Stomach (tissue), 9 donors: Measurements from ENCODE around the gene C1orf174. TPM values are rescaled to one million over a fixed set of nuclear protein-coding genes. Genes with fewer than 3 reads are reported as not detected.

Source experiments
- DNase-seq, 2 donors: peaks; one replicate each; pipeline versions ENCODE4 v3.0.0 to v3.0.0-alpha.2; 2013 to 2019
- H3K27ac ChIP-seq, 5 donors: fragments of 200-600 bp in 4 of 5; sonication (generic) in 4 of 5; one replicate each; pipeline ENCODE4 v1.5.1; 2013 to 2019; ENCODE audit warnings: mild to moderate bottlenecking in 1 of 5, moderate library complexity in 1 of 5
- H3K27me3 ChIP-seq, 3 donors: fragments of 200-600 bp; sonication (generic); one replicate each; pipeline ENCODE4 v1.5.1; 2017 to 2019; ENCODE audit warnings: mixed run types in 1 of 3
- H3K36me3 ChIP-seq, 4 donors: fragments of 200-600 bp; sonication (generic); 1 replicate in 3 of 4; 2 replicates in 1 of 4; pipeline ENCODE4 v1.5.1; 2016 to 2019
- H3K4me1 ChIP-seq, 4 donors: fragments of 200-600 bp; sonication (generic); one replicate each; pipeline ENCODE4 v1.5.1; 2016 to 2019
- H3K4me3 ChIP-seq, 4 donors: fragments of 200-600 bp; sonication (generic) in 3 of 4; one replicate each; pipeline ENCODE4 v1.5.1; 2016 to 2019; ENCODE audit warnings: mild to moderate bottlenecking in 1 of 4
- H3K9me3 ChIP-seq, 4 donors: fragments of 200-600 bp; sonication (generic); one replicate each; pipeline ENCODE4 v1.5.1; 2016 to 2019
- CTCF ChIP-seq, 7 experiments: fragments of 450-650 bp in 4 of 7; fragments of 200-600 bp in 3 of 7; sonication (generic) in 3 of 7; IDR thresholded peaks; one replicate each; pipeline ENCODE4 v1.5.1; 2016 to 2019; ENCODE audit warnings: antibody characterized with exemption in 7 of 7, control low read depth in 2 of 7, mild to moderate bottlenecking in 1 of 7
- EP300 ChIP-seq: sonication (generic); formaldehyde crosslinking; IDR thresholded peaks from one replicate; pipeline ENCODE4 v1.6.1; 2017; ENCODE audit warnings: antibody characterized with exemption
- POLR2A ChIP-seq, 4 donors: fragments of 450-650 bp; IDR thresholded peaks; one replicate each; pipeline ENCODE4 v1.6.1; 2016; ENCODE audit warnings: antibody characterized with exemption in 4 of 4, control low read depth in 2 of 4, mild to moderate bottlenecking in 1 of 4, moderate library complexity in 1 of 4
- POLR2AphosphoS5 ChIP-seq, 3 donors: sonication (generic); formaldehyde crosslinking; IDR thresholded peaks; one replicate each; pipeline ENCODE4 v1.6.1; 2016; ENCODE audit warnings: antibody characterized with exemption in 3 of 3
- WGBS, 5 donors: extraction: QIAGEN DNeasy Blood & Tissue Kit in 3 of 5; methylation state at CpG; one replicate each; pipeline versions ENCODE4 v1.1.5 to v1.1.7; 2013 to 2018; 5-methylcytosine and 5-hydroxymethylcytosine counted together
- intact Hi-C: fragments of 100-400 bp; cut with DNase I; formaldehyde crosslinking; loops from one replicate; pipeline ENCODE4 v1.15.1; 2023; ENCODE audit warnings: low total_unique reads
- polyA plus RNA-seq, 3 donors: library from polyadenylated mRNA; stranded (reverse); fragments of 200-250 nt; gene quantifications; one replicate each; pipeline ENCODE4 v1.2.3, GENCODE V29; 2013
- total RNA-seq, 5 donors: library from RNA; depleted of rRNA; stranded (reverse); fragments of >200 nt; gene quantifications; one replicate each; pipeline versions ENCODE4 v1.1.0 to v1.2.3, GENCODE V29; 2014 to 2016
- donor health status: healthy with polysubstance abuse.
- donor health status: Bipolar disorder and iron deficiency.
- donor health status: healthy.

The C1orf174 gene
- total and polyA plus RNA-seq, 8 donors: 13.1 to 124 (median 18.2) TPM

DNA sequence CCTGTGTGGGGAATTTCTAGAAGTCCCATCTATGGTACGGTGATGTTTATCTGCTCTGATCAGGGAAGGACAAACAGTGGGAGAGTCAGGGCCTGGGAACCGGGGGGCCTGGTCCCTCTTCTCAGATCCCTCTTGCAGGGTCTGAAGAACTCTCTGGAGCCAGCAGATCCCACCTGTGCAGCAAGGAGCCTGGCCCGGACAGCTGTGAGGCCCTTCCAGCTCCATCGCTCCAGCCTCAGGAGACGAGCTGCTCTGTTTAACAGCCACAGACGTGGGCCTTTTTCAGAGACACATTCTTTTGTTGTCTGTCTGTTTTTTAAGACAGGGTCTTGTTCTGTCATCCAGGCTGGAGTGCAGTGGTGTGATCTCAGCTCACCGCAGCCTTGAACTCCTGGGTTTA, 14.5 kb downstream of the C1orf174 start:
- peaks cover 28 to 98% (median 88%) of the 10 kb centered on the region in 4 donors for H3K36me3 ChIP-seq
- 83 to 90% (median 86%) methylated on average over 4 to 7 of the region's 7 CpGs for WGBS, 5 donors
- H3K4me3 ChIP-seq: no peak overlapping the region
- H3K27me3 ChIP-seq: no peaks in the 10 kb centered on the region
- H3K4me1 ChIP-seq: peaks cover 0 to 6% (median 0%) of the 10 kb centered on the region in 4 donors
- TF ChIP-seq POLR2AphosphoS5 (IDR thresholded peaks at IDR 0.05) (no peak), CTCF (IDR thresholded peaks at IDR 0.05) (no peak), POLR2A (IDR thresholded peaks at IDR 0.05) (no peak), EP300 (no peak)
- DNase-seq: no peak
- H3K9me3 ChIP-seq: no peaks in the 10 kb centered on the region
- no peak overlapping the region for H3K27ac ChIP-seq
- intact Hi-C loops: no loop called here

- intact Hi-C loops: no loop called here
- peaks cover 26 to 98% (median 88%) of the 10 kb centered on the region in 4 donors for H3K36me3 ChIP-seq
- no peaks in the 10 kb centered on the region for H3K27me3 ChIP-seq
- H3K27ac ChIP-seq: no peak overlapping the region
- TF ChIP-seq CTCF (IDR thresholded peaks at IDR 0.05) (no peak), POLR2AphosphoS5 (IDR thresholded peaks at IDR 0.05) (no peak), EP300 (no peak), POLR2A (IDR thresholded peaks at IDR 0.05) (no peak)
- no peak overlapping the region for H3K4me3 ChIP-seq
- no peaks in the 10 kb centered on the region for H3K9me3 ChIP-seq
- no peak for DNase-seq
- WGBS, 5 donors: 87 to 93% (median 91%) methylated on average over 13 of the region's 13 CpGs
- H3K4me1 ChIP-seq: no peaks in the 10 kb centered on the region
These were observed 15.1 kb downstream of the C1orf174 start for GRCh38 chr1:3884966-3885365.

DNA sequence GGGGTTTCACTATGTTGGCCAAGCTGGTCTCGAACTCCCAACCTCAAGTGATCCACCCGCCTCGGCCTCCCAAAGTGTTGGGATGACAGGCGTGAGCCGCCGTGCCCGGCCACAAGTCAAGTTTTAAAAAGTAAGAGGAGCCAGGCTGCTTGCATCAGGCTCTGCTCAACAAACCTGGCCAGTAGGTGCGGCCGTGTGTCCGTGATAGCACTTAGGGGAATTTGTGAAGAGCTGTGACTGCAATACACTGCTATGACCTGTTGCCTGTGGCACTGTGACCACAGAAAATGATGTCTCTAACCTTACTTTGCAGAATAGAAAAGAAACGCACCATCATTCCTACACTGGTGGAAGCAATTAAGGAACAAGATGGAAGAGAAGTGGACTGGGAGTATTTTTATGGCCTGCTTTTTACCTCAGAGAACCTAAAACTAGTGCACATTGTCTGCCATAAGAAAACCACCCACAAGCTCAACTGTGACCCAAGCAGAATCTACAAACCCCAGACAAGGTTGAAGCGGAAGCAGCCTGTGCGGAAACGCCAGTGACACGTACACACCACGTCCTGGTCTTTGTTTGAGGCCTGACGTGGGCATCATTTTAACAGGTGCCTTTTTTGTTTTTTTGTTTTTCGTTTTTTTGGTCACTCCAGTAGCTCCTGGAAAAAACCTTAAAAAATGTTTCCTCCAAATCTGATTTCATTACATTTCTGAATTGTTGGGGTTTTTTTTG, 16.7 kb downstream of the C1orf174 start:
- Histone ChIP-seq H3K9me3 (peaks cover 0 to 13% (median 12%) of the 10 kb centered on the region in 4 donors), H3K36me3 (peaks cover 22 to 98% (median 88%) of the 10 kb centered on the region in 4 donors), H3K27me3 (no peaks in the 10 kb centered on the region), H3K27ac (no peak overlapping the region), H3K4me3 (no peak overlapping the region), H3K4me1 (no peaks in the 10 kb centered on the region)
- TF ChIP-seq EP300 (no peak), CTCF (IDR thresholded peaks at IDR 0.05) (no peak), POLR2AphosphoS5 (IDR thresholded peaks at IDR 0.05) (no peak), POLR2A (IDR thresholded peaks at IDR 0.05) (no peak)
- no peak for DNase-seq
- intact Hi-C loops: no loop called here
- WGBS, 5 donors: 95 to 97% (median 96%) methylated on average over 18 of the region's 18 CpGs

DNA sequence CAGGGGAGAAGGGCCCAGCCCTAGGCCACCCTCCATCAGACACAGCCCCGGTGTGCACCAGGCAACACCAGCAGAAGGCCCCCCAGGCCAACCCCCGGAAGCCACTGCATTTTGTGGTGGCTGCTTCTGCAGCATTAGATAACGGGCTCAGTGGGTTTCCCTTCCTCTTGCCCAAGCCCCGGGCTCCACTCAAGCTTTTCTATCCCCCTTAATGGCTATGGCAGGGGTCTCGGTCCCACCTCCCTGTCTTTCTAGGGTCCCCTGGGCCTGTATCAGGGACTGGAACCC, 18.9 kb downstream of the C1orf174 start:
- Histone ChIP-seq H3K4me1 (no peaks in the 10 kb centered on the region), H3K27me3 (no peaks in the 10 kb centered on the region), H3K36me3 (peaks cover 20 to 98% (median 85%) of the 10 kb centered on the region in 4 donors), H3K4me3 (no peak overlapping the region), H3K9me3 (peaks cover 0 to 17% (median 14%) of the 10 kb centered on the region in 4 donors), H3K27ac (no peak overlapping the region)
- TF ChIP-seq EP300: no peak
- no peak for TF ChIP-seq CTCF (IDR thresholded peaks at IDR 0.05)
- no peak for TF ChIP-seq POLR2AphosphoS5 (IDR thresholded peaks at IDR 0.05)
- TF ChIP-seq POLR2A (IDR thresholded peaks at IDR 0.05): no peak
- intact Hi-C loops: no loop called here
- 84 to 88% (median 86%) methylated on average over 5 of the region's 5 CpGs for WGBS, 5 donors
- no peak for DNase-seq
